Neuron (in vitro differentiated cells): ENCODE measurements around the gene STAB1.

Experiments
- H2AFZ ChIP-seq: one replicate; pipeline ENCODE4 v1.6.1; 2013; ENCODE audit warnings: low read depth, mild to moderate bottlenecking, inconsistent platforms, low read length, moderate library complexity
- H3K27me3 ChIP-seq: one replicate; pipeline ENCODE4 v1.6.1; 2013; ENCODE audit warnings: low read length; ENCODE audit not compliant: insufficient read depth
- H3K36me3 ChIP-seq: one replicate; pipeline ENCODE4 v1.6.1; 2013; ENCODE audit warnings: low read length; ENCODE audit not compliant: insufficient read depth
- H3K4me1 ChIP-seq: one replicate; pipeline ENCODE4 v1.6.1; 2013; ENCODE audit warnings: low read length; ENCODE audit not compliant: insufficient read depth
- H3K4me3 ChIP-seq: 2 replicates; pipeline ENCODE4 v1.5.1; 2013; ENCODE audit warnings: mild to moderate bottlenecking, low read length, moderate library complexity
- H3K9me3 ChIP-seq: one replicate; pipeline ENCODE4 v1.6.1; 2013; ENCODE audit warnings: low read length

STAB1 gene

GRCh38 chr3:52529376-52530333 lies 34.5 kb downstream of the STAB1 start:
- Histone ChIP-seq H3K36me3 (peaks cover 13% of the 10 kb centered on the region), H3K4me3 (no peak overlapping the region), H3K27me3 (no peaks in the 10 kb centered on the region)

DNA sequence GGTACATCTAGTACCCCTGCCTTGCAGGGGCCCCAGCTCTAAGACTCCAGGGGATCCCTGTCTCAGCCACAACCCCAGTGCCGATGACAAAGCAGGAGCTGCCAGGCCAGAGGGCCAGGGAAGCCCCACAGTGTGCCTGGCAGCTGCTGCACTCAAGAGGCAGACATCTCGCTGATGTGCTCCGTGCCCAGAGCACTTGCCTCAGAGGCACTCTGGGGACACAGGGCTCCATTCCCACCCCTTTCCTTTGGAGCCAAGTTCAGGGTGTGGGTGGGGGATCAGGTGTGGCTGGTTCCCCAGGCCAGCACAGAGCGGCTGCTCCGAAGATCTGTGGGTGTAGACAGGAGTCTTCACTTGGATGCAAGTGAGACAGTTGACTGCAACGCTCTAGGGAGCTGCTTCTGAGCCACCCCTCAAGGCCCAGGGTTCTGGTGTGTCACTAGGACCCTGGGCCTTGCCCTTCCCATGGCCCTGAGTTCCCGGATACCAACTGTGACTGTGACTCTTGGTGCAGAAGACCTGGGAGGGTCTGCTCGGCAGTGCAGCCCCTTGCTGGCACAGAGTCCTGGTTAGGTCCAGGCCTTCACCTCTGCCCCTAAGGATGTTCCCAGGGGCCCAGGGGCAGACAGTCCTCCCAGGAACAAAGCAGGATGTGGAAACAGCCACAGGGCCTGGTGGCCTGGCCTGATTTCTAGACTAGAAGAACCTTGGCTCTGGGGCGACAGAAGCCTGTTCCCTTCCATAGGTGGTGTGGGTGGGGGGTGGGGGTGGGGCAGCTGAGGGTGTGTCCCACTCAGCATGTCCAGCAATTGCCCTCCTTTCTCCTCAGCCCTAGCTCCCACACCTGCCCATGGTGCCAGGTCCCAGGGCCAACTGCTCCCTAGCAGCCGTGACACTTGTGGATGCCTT lies 36.0 kb downstream of the STAB1 start:
- no peak overlapping the region for H3K4me3 ChIP-seq
- H3K36me3 ChIP-seq: peaks cover 13% of the 10 kb centered on the region
- no peaks in the 10 kb centered on the region for H3K27me3 ChIP-seq
- no peak overlapping the region for H2AFZ ChIP-seq
- H3K9me3 ChIP-seq: no peaks in the 10 kb centered on the region
- peaks cover 18% of the 10 kb centered on the region for H3K4me1 ChIP-seq

More at GRCh38 chr3:52529376-52530333, 34.5 kb downstream of the STAB1 start:
- Histone ChIP-seq H3K9me3 (no peaks in the 10 kb centered on the region), H2AFZ (no peak overlapping the region), H3K4me1 (peaks cover 22% of the 10 kb centered on the region)

DNA sequence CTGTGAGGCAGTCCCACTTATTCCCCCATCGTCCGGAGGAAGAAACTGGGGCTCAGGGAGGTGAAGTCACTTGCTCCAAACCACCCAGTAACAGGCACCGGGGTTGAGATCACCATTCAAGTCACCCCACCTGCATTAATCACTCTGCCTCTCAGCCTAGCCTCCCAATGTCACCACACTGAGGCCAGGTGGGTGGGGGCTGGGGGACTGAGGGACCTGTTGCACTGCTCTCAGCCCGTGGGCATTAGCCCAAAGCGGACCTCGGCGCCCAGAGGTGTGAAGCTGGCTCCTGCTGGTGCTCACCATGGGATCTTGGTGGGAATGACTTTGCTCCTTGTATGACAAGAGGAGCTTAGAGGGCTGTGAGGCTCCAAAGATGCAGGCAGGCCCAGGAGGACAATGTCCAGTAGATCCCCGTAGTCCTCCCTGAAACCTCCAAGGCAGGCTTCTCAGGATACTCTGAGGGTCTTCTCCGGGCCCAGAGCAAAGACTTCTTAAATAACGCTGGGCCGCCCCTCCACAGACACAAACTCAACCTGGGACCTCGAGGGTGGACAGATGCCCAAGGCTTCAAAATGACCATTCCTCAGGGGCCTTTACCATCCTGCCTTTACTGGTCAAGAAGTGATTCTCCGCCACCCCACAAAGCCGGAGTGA lies 36.9 kb downstream of the STAB1 start:
- Histone ChIP-seq H3K4me1 (peaks cover 11% of the 10 kb centered on the region), H3K4me3 (peak overlapping the region; percentile 53), H3K27me3 (no peaks in the 10 kb centered on the region), H3K9me3 (no peaks in the 10 kb centered on the region), H2AFZ (no peak overlapping the region), H3K36me3 (peaks cover 13% of the 10 kb centered on the region)

DNA sequence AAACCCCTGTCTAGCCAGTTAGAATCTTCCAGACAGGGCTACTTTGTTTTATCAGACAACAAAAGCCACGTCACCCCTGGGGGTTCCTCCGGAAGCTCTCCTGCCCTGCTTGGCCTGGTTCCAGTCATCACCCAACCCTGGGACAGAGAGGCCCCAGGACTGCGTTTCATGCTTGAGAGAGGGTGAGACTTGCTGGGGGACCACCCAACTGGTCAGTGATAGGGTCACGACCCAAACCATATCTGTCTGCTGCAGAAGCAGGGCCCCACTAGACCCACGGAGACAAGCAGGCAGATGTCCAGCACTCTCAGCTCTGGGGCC lies 37.3 kb downstream of the STAB1 start:
- Histone ChIP-seq H2AFZ (no peak overlapping the region), H3K4me1 (peaks cover 12% of the 10 kb centered on the region), H3K9me3 (no peaks in the 10 kb centered on the region), H3K4me3 (peak overlapping the region; percentile 53), H3K27me3 (no peaks in the 10 kb centered on the region), H3K36me3 (peaks cover 13% of the 10 kb centered on the region)

DNA sequence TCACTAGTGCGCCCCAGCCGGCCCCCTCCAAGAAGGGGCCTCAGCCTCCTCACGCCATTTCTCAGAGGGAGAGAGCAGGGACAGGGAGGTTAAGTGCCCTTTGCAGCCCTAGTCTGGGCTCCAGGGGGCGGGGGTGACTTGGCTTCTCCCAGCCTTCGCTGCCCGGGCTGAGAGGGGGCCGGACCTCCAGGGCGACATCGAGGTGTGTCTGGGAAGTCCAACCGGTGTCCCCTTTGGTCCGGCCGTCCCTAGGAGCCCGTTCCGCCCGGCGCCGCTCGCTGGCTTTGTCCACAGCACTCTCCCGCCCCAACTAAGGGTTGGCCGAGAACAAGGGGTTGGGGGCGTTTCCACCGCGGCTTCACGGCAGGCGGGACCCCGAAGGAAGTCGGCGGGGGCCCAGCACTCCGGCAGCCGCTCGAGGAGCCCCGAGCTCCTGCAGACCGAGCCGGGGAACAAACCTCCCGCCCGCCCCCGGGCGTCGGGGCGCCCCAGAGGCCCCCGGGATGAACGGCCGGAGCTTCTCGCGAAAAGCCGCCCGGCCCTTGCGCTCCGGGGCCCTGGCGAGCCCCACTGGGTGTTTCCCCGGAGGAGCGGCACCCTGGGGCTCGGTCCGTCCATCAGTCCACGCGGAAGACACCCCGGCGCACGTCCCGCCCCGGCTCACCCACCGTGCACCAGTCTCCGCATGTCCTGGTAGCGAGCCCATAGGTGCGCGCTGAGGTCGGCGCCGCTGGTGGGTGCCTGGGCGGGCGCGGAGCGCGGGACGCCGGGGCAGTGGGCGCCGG lies 37.9 kb downstream of the STAB1 start:
- Histone ChIP-seq H3K4me1 (peaks cover 18% of the 10 kb centered on the region), H3K27me3 (no peaks in the 10 kb centered on the region), H3K9me3 (no peaks in the 10 kb centered on the region), H3K36me3 (peaks cover 9% of the 10 kb centered on the region), H3K4me3 (peak overlapping the region; percentile 53), H2AFZ (no peak overlapping the region)

- H3K4me1 ChIP-seq: peaks cover 20% of the 10 kb centered on the region
- H2AFZ ChIP-seq: no peak within 1 kb of the TSS
- H3K4me3 ChIP-seq: peak within 1 kb of the TSS; percentile 53
- H3K9me3 ChIP-seq: no peaks in the 10 kb centered on the region
- peaks cover 7% of the 10 kb centered on the region for H3K36me3 ChIP-seq
- H3K27me3 ChIP-seq: no peaks in the 10 kb centered on the region
These were observed 38.6 kb downstream of the STAB1 start, which contains the start of gene NT5DC2 for GRCh38 chr3:52533623-52534280. Gene NT5DC2 (minus strand): TSS chr3:52533857. CDS start chr3:52533737, 120 bp downstream.

GRCh38 chr3:52534281-52535183 lies 39.4 kb downstream of the STAB1 start:
- Histone ChIP-seq H3K4me1 (peaks cover 20% of the 10 kb centered on the region), H2AFZ (no peak overlapping the region), H3K27me3 (no peaks in the 10 kb centered on the region), H3K36me3 (peaks cover 5% of the 10 kb centered on the region), H3K4me3 (peak overlapping the region; percentile 15), H3K9me3 (no peaks in the 10 kb centered on the region)

DNA sequence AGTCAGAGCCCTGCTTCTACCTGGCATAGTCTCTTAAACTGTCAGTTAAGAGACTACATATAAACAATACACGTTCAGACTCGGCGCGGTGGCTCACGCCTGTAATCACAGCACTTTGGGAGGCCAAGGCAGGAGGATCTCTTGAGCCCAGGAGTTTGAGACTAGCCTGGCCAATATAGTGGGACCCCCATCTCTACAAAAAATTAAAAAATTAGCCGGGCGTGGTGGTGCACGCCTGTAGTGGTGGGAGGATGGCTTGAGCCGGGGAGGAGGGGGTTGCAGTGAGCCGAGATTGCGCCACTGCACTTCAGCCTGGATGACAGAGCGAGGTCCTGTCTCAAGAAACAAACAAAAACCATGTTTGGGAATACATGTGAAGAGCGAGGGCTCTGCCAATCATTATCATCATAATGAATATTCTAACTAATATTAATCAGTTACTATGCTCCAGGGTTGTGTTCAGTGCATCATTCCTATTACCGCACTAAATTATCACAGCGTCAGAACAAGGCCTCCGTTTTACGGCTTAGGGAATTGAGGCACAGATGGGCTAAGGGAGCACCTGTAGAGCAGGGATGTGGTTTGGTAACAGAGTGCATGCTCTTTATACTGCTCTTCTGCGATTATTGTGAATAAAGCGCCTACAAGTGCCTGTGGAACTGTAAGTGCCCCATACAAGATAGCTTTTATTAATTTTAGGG lies 40.4 kb downstream of the STAB1 start:
- Histone ChIP-seq H3K9me3 (no peaks in the 10 kb centered on the region), H3K4me3 (no peak overlapping the region), H2AFZ (no peak overlapping the region), H3K27me3 (no peaks in the 10 kb centered on the region), H3K36me3 (peaks cover 6% of the 10 kb centered on the region), H3K4me1 (peaks cover 20% of the 10 kb centered on the region)

GRCh38 chr3:52536112-52536368 lies 40.9 kb downstream of the STAB1 start:
- no peaks in the 10 kb centered on the region for H3K9me3 ChIP-seq
- no peak overlapping the region for H2AFZ ChIP-seq
- peaks cover 20% of the 10 kb centered on the region for H3K4me1 ChIP-seq
- H3K4me3 ChIP-seq: no peak overlapping the region
- H3K36me3 ChIP-seq: peaks cover 10% of the 10 kb centered on the region
- no peaks in the 10 kb centered on the region for H3K27me3 ChIP-seq

DNA sequence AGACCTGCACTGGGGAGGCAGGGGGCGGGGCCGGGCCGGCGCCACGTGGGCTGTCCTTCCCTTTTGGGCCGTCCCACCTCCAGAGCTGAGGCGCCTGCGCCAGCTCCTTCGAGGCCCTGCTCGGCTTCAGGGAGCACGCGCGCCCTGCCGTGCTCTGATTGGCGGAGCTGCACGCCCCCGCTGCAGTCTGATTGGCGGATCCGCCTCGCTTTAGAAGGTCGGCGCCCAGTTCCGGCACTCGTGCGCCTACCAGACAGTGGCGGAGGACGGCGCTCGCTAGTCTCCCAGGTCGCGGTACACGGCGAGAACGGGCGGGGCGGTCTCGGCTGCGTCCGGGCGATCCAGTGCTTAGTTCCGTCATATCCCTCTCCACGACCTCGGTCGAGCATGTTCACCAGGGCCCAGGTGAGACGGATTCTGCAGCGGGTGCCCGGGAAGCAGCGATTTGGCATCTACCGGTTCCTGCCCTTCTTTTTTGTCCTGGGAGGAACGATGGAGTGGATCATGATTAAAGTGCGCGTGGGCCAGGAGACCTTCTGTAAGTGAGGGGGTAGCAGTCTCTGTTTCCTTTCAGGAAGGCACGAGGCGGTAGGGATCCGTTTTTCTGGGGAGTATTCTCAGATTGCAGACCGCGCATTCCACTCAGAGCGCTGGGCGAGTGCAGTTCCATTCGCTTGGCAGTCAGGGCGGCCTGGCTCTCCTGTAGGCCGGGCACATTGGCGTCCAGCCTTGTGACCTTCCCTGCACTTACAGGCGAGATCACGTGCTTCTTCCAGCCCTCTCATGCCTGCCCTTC lies 41.4 kb downstream of the STAB1 start, which contains the start of gene UQCC5:
Gene UQCC5 (plus strand): TSS at position 237 of the 796 bp plus-strand sequence. CDS start 151 bp downstream, at position 388.
- Histone ChIP-seq H3K27me3 (no peaks in the 10 kb centered on the region), H2AFZ (peak within 1 kb of the TSS; percentile 14), H3K4me1 (peaks cover 20% of the 10 kb centered on the region), H3K4me3 (peak within 1 kb of the TSS; percentile 56), H3K36me3 (peaks cover 14% of the 10 kb centered on the region), H3K9me3 (no peaks in the 10 kb centered on the region)
